Central memory CD8-positive, alpha-beta T cell (primary cell): ENCODE measurements around the gene OR3A1.
"Not testable (repeated sequence)": the region's sequence is repeated elsewhere in the genome, so short reads cannot be mapped to it uniquely, and the experiment has no call there.

Experiments used
- ATAC-seq: fragments of 150-1000 bp; cut with Tn5 transposase; replicated peaks from 2 replicates; pipeline ENCODE4 v1.10.0; 2022; ENCODE audit warnings: mild to moderate bottlenecking, moderate FRiP score, moderate number of reproducible peaks; ENCODE audit not compliant: poor library complexity, severe bottlenecking; ENCODE audit errors: extremely low read depth
- DNase-seq, 2 donors: peaks; one replicate each; pipeline ENCODE4 v3.0.0; 2021; ENCODE audit warnings: low spot score in 2 of 2
- H3K27ac Mint-ChIP-seq: one replicate; pipeline ENCODE4 v1.8.0; 2022; ENCODE audit warnings: low read depth, mild to moderate bottlenecking, moderate library complexity, mixed read lengths
- H3K27me3 Mint-ChIP-seq: one replicate; pipeline ENCODE4 v1.8.0; 2022; ENCODE audit warnings: mixed read lengths
- H3K36me3 Mint-ChIP-seq: one replicate; pipeline ENCODE4 v1.8.0; 2022; ENCODE audit warnings: mild to moderate bottlenecking, moderate library complexity, mixed read lengths; ENCODE audit not compliant: insufficient read depth
- H3K4me1 Mint-ChIP-seq: one replicate; pipeline ENCODE4 v1.8.0; 2022; ENCODE audit warnings: mixed read lengths
- H3K4me3 Mint-ChIP-seq: one replicate; pipeline ENCODE4 v1.8.0; 2022; ENCODE audit warnings: mild to moderate bottlenecking, moderate library complexity, mixed read lengths
- H3K9me3 Mint-ChIP-seq: one replicate; pipeline ENCODE4 v1.8.0; 2022; ENCODE audit warnings: mixed read lengths

OR3A1 gene

DNA sequence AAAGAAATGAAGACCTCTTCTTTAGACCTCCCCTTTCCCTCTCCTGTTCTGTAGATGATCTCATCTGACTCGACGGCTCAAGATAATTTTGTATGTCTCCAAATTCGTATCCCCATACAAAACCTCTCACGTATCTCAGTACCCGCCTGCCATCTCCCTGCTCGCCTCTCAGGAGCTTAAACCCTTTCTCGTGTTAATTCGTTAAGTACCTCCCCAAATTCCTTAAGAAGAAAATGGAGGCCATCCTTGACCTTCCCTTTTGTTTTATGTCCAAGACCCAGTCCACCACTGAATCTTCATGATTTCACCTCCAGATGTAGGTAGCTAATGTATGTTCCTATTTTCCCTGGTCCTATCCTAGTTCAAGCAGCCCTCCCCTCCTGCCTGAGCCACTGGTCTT lies 41.6 kb downstream of the OR3A1 start:
- H3K4me3 Mint-ChIP-seq: no peak overlapping the region
- peaks cover 42% of the 10 kb centered on the region for H3K27me3 Mint-ChIP-seq
- H3K36me3 Mint-ChIP-seq: no peaks in the 10 kb centered on the region
- DNase-seq (no peak), ATAC-seq (no peak)
- H3K4me1 Mint-ChIP-seq: no peaks in the 10 kb centered on the region
- no peaks in the 10 kb centered on the region for H3K9me3 Mint-ChIP-seq
- H3K27ac Mint-ChIP-seq: no peak overlapping the region

DNA sequence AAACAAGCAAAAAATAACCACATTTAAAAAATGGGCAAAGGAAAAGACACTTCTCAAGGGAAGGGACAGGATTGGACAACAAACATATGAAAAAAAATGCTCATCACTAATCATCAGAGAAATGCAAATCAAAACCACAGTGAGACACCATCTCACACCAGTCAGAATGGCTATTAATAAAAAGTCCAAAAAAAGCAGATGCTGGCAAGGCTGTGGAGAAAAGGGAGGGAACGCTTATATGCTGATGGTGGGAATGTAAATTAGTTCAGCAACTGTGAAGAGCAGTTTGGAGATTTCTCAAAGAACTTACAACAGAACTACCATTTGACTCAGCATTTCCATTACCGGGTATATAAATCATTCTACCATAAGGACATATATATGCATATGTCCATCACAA lies 49.1 kb downstream of the OR3A1 start:
- H3K27me3 Mint-ChIP-seq: peaks cover 14% of the 10 kb centered on the region
- H3K27ac Mint-ChIP-seq, H3K36me3 Mint-ChIP-seq, H3K4me3 Mint-ChIP-seq, H3K9me3 Mint-ChIP-seq, H3K4me1 Mint-ChIP-seq, ATAC-seq, DNase-seq: not testable (repeated sequence)

DNA sequence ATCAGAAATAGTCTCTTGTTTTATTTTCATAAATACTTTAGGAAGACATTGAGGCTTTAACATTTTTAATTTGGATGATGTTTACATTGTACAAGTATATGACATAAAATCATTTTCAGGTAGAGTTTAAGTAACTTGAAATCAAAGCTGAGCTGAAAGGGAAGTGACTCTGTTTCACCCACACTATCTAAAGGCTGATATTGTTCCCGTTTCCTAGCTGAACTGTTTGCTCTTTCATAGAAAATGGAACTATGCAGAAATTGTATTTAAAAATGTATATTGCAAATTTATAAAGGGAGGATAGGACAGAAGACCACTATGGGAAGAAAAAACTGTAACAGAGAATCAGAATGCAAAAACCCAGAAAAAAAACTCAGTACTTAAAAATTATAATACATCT lies 53.3 kb downstream of the OR3A1 start:
- DNase-seq: not testable (repeated sequence)

DNA sequence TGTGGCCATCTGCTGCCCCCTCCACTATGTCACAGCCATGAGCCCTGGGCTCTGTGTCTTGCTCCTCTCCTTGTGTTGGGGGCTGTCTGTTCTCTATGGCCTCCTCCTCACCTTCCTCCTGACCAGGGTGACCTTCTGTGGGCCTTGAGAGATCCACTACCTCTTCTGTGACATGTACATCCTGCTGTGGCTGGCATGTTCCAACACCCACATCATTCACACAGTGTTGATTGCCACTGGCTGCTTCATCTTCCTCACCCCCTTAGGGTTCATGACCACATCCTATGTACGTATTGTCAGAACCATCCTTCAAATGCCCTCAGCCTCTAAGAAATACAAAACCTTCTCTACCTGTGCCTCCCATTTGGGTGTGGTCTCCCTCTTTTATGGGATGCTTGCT lies 57.1 kb downstream of the OR3A1 start:
- H3K27ac Mint-ChIP-seq, H3K9me3 Mint-ChIP-seq: not testable (repeated sequence)

More for the DNA sequence above, 53.3 kb downstream of the OR3A1 start:
- H3K4me1 Mint-ChIP-seq, H3K27me3 Mint-ChIP-seq, H3K36me3 Mint-ChIP-seq, H3K4me3 Mint-ChIP-seq, H3K9me3 Mint-ChIP-seq, H3K27ac Mint-ChIP-seq, ATAC-seq: not testable (repeated sequence)

More for the DNA sequence above, 57.1 kb downstream of the OR3A1 start:
- H3K36me3 Mint-ChIP-seq, H3K27me3 Mint-ChIP-seq, ATAC-seq, H3K4me1 Mint-ChIP-seq, H3K4me3 Mint-ChIP-seq, DNase-seq: not testable (repeated sequence)
